ENCODE results near the gene PHB1. TPM values are rescaled to one million over a fixed set of nuclear protein-coding genes. Genes with fewer than 3 reads are reported as not detected.

PHB1 gene
- polyA plus RNA-seq, 1 of the 3 experiments (the other 2 are of a cell fraction): 379 TPM

DNA sequence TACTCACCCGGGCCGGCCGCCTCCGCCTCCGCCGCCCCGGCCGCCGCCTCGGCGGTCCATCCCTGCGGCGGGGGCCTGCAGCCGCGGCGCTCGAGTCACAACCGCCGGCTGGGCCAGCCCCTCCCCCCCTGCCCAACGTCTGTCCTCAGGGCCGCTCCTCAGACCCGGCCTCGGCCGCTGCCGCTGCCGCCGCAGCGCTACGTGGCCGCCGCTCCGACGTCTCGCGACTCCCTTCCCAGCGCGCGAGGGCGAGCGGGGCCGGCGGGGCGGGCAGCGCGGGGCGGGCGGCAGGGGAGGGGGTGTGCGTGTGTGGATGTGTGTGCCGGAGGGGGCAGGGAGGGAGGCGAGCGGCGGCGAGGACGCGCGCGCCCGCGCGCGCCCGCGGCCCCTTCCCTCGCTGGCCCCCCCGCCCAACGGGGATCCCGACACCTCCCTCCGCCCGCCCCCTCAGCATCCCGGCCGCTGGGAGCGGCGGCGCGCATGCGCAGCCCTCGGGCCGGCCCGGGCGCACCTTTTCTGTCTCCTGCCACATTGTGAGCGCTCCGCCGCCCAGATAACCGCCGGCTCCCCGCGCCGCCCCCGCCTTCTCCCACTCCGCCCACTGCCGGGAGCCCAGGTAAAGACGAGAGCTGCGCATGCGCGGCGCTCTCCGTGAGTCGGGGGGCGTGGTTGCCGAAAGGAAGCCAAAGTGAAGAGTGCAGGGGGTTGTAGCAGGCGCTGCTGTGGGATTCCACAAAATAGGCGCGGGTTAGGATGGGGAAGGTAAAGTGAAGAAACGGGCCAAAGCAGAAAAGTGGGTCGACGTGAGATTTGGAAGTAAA is 52.6 kb downstream of the PHB1 start, which contains the start of gene ZNF652 (continued):
- TF ChIP-seq YY1 (IDR thresholded peaks at IDR 0.05; ENCODE audit: low read depth) (no peak), RFX5 (IDR thresholded peaks at IDR 0.05; ENCODE audit: low read length) (no peak), FOXJ3 (CRISPR knock-in tag; IDR thresholded peaks at IDR 0.05) (no peak), FOXM1 (IDR thresholded peaks at IDR 0.05; ENCODE audit: low read depth) (no peak), MXI1 (IDR thresholded peaks at IDR 0.05; ENCODE audit: low read depth, low read length) (peak; percentile 53), CHD2 (IDR thresholded peaks at IDR 0.05; ENCODE audit: low read length, partially characterized antibody) (peak; percentile 85), TAF1 (IDR thresholded peaks at IDR 0.05; ENCODE audit: borderline replicate concordance, low read depth, low read length) (peak; percentile 25), EZH2phosphoT487 (IDR thresholded peaks at IDR 0.05; ENCODE audit: borderline replicate concordance, low read depth) (no peak), MEF2A (IDR thresholded peaks at IDR 0.05; ENCODE audit: borderline replicate concordance, low read depth) (no peak), RXRA (IDR thresholded peaks at IDR 0.05; ENCODE audit: borderline replicate concordance, low read depth) (no peak)
- TF ChIP-seq, protein P1, sequence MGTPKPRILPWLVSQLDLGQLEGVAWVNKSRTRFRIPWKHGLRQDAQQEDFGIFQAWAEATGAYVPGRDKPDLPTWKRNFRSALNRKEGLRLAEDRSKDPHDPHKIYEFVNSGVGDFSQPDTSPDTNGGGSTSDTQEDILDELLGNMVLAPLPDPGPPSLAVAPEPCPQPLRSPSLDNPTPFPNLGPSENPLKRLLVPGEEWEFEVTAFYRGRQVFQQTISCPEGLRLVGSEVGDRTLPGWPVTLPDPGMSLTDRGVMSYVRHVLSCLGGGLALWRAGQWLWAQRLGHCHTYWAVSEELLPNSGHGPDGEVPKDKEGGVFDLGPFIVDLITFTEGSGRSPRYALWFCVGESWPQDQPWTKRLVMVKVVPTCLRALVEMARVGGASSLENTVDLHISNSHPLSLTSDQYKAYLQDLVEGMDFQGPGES (IDR thresholded peaks at IDR 0.05; ENCODE audit: low read depth, low read length): no peak

DNA sequence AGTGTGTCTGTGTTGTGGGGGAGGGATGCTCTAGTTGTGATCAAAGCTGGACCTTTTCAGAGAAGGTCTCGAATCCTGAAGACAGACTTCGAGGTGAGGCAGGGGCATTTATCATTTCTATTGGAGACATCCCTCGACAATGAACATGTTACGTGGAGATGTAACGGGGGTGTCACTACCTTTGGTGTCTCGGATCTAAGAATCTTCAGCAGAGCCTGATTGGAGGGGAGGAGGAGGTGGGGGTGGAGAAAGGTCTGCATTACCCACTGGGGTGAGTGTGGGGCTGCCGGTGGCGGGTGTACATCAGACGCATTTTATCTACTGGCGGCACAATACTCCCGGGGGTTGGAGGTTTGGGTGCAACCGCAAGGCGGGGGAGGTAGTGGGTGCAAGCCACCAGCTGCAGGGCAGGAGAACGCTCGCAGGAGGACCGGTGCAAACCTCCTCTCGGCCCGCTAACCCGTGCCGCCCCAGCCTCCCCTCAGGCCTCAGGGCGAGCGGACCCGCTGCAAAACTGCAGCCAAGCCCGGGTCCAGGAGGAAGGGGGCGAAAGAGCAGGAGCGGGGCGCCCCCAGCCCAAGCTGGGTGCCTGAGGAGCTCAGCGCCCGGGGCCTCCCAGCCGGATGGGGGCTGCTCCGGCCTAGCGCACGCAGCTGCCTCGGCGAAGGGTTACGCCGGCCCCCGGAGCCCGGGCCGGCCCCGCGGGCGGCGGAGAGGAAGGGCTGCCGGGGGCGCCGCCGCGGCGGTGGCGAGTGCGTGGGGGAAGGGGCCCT is 53.4 kb downstream of the PHB1 start:
- Histone ChIP-seq H2AFZ (ENCODE audit: low read depth) (peak overlapping the region; percentile 66; the same call in 1 of the 2 replicates), H3K27ac (ENCODE audit: low read depth in 2 of 2, low read length in 1 of 2) (peak overlapping the region; percentile 49 to 90; a peak in 3 of 4 replicates), H3F3A (replicated peaks; ENCODE audit: insufficient read depth) (peaks cover 19% of the 10 kb centered on the region), H3K9ac (peak overlapping the region; percentile 91), H3K36me3 (replicated peaks in 1 of 2; ENCODE audit: control insufficient read depth in 1 of 2, insufficient read depth in 2 of 2, low read length in 1 of 2) (no peaks in the 10 kb centered on the region), H3K4me2 (peak overlapping the region; percentile 93), H3K9me2 (no peaks in the 10 kb centered on the region), H3K4me3 (ENCODE audit: low read depth in 2 of 2, low read length in 1 of 2) (peak overlapping the region; percentile 92 to 93), H4K20me1 (ENCODE audit: insufficient read depth) (peaks cover 44% of the 10 kb centered on the region), H3K9me3 (no peaks in the 10 kb centered on the region), H3K4me1 (ENCODE audit: control insufficient read depth in 1 of 2, insufficient read depth in 2 of 2, low read depth in 1 of 2, low read length in 1 of 2) (peaks cover 17 to 18% of the 10 kb centered on the region in 2 experiments; a peak in 3 of 4 replicates), H3K27me3 (ENCODE audit: insufficient read depth) (no peaks in the 10 kb centered on the region), H3K79me2 (ENCODE audit: insufficient read depth) (peaks cover 52% of the 10 kb centered on the region)
- DNase-seq: peak; percentile 73
- ChIA-PET POLR2A (no interaction called here), CTCF (interaction anchor here (0.6 to 1.8 kb wide), 5 partner anchors 10 to 208 kb away, joined by 3 to 8 read pairs (median 4); no protein-coding TSS in a partner anchor)
- TF ChIP-seq GATA2 (CRISPR knock-in tag; IDR thresholded peaks at IDR 0.05): peak; percentile 22; the same call in 1 of the 2 replicates
- TF ChIP-seq CHD2 (IDR thresholded peaks at IDR 0.05; ENCODE audit: low read length, partially characterized antibody): peak; percentile 48
- no peak for TF ChIP-seq FOXJ3 (CRISPR knock-in tag; IDR thresholded peaks at IDR 0.05)
- TF ChIP-seq, protein P2, sequence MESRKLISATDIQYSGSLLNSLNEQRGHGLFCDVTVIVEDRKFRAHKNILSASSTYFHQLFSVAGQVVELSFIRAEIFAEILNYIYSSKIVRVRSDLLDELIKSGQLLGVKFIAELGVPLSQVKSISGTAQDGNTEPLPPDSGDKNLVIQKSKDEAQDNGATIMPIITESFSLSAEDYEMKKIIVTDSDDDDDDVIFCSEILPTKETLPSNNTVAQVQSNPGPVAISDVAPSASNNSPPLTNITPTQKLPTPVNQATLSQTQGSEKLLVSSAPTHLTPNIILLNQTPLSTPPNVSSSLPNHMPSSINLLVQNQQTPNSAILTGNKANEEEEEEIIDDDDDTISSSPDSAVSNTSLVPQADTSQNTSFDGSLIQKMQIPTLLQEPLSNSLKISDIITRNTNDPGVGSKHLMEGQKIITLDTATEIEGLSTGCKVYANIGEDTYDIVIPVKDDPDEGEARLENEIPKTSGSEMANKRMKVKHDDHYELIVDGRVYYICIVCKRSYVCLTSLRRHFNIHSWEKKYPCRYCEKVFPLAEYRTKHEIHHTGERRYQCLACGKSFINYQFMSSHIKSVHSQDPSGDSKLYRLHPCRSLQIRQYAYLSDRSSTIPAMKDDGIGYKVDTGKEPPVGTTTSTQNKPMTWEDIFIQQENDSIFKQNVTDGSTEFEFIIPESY (IDR thresholded peaks at IDR 0.05; ENCODE audit: borderline replicate concordance, low read depth): no peak
- TF ChIP-seq ELF1 (IDR thresholded peaks at IDR 0.05): peak; percentile 13; the same call in 1 of the 2 replicates
- TF ChIP-seq, protein P3, sequence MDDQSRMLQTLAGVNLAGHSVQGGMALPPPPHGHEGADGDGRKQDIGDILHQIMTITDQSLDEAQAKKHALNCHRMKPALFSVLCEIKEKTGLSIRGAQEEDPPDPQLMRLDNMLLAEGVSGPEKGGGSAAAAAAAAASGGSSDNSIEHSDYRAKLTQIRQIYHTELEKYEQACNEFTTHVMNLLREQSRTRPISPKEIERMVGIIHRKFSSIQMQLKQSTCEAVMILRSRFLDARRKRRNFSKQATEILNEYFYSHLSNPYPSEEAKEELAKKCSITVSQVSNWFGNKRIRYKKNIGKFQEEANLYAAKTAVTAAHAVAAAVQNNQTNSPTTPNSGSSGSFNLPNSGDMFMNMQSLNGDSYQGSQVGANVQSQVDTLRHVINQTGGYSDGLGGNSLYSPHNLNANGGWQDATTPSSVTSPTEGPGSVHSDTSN (IDR thresholded peaks at IDR 0.05): peak; percentile 27
- no peak for TF ChIP-seq EP300 (IDR thresholded peaks at IDR 0.05; ENCODE audit: borderline replicate concordance in 1 of 2, low read depth in 1 of 2, low read length in 1 of 2)
- TF ChIP-seq MXI1 (IDR thresholded peaks at IDR 0.05; ENCODE audit: low read depth, low read length): peak; percentile 61; the same call in 1 of the 2 replicates
- 0 out of 2 replicates have a peak, but pooled peaks have one; percentile 21 for TF ChIP-seq YY1 (IDR thresholded peaks at IDR 0.05; ENCODE audit: low read depth)
- TF ChIP-seq JUND (IDR thresholded peaks at IDR 0.05): no peak
- TF ChIP-seq, protein P4, sequence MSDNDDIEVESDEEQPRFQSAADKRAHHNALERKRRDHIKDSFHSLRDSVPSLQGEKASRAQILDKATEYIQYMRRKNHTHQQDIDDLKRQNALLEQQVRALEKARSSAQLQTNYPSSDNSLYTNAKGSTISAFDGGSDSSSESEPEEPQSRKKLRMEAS (IDR thresholded peaks at IDR 0.05; ENCODE audit: low read depth): no peak
- TF ChIP-seq TAF1 (IDR thresholded peaks at IDR 0.05; ENCODE audit: borderline replicate concordance, low read depth, low read length): no peak
- TF ChIP-seq POLR2AphosphoS5 (IDR thresholded peaks at IDR 0.05; ENCODE audit: low read depth, low read length): peak; percentile 25; the same call in 1 of the 2 replicates
- 3% methylated on average over 23 of the region's 52 CpGs for WGBS (ENCODE audit: low lambda C conversion rate)

All from SK-N-SH (cell line).